ENCODE data around the gene SLC12A4. TPM values are rescaled to one million over a fixed set of nuclear protein-coding genes. Genes with fewer than 3 reads are reported as not detected.

Gene SLC12A4
- total and polyA plus RNA-seq, 2 of the 13 experiments (the other 11 are each of a cell fraction or from before 2014, with no cell fraction given), result 65.1 to 84.3 TPM

DNA sequence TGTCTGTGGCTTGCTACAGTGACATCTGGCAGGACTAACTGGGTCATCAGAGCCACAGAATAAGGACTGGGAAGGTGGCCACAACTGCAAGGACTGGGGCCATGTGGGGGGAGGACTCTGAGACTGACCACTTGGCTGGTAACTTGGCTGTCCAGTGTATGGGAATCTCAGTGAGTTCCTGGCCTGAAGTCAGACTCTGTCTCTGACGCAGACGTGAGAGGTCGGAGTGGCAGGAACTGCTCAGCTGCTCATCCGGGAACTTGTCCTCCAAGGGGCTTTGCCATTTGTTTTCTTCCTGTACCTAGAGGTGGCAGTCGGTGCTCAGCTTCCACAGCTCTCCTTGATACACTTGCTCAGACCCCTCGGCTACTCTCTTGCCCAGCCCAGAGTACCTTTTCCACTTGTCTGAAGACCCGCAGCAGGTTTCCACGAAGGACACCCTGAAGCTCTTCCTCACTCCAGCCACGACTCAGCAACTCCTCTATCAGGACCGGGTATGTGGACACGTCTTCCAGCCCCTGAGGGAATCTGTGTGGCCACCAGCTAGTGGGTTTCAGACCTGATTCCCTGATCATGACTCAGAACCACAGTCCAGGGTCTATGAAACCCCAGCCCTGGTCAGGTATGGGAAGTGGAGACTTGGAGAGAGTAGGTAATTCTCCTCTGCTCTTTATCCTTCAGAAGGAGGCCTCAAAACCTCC is 19.2 kb upstream of the SLC12A4 start:
- Histone ChIP-seq H4K20me1 (ENCODE audit: insufficient read depth, low read length) (no peaks in the 10 kb centered on the region), H3K4me3 (replicated peaks in 1 of 3; ENCODE audit: insufficient read depth in 1 of 3, low read depth in 2 of 3, low read length in 3 of 3) (peak overlapping the region; percentile 24 to 61 (median 30)), H3K4me1 (ENCODE audit: insufficient read depth, low read length) (peaks cover 60% of the 10 kb centered on the region), H3K9me3 (ENCODE audit: low read length) (no peaks in the 10 kb centered on the region), H3K27me3 (ENCODE audit: control insufficient read depth in 1 of 2, insufficient read depth in 2 of 2, low read length in 2 of 2) (peaks cover 2 to 18% of the 10 kb centered on the region in 2 experiments), H3K27ac (ENCODE audit: extremely low read length, insufficient read depth, low read length) (no peak overlapping the region), H3K4me2 (ENCODE audit: low read depth, low read length) (peak overlapping the region; percentile 85), H3K79me2 (ENCODE audit: insufficient read depth, low read length) (no peaks in the 10 kb centered on the region), H3K9ac (ENCODE audit: insufficient read depth, low read depth, low read length) (peak overlapping the region; percentile 59), H2AFZ (ENCODE audit: low read length) (peak overlapping the region; percentile 86), H3K36me3 (replicated peaks in 1 of 2; ENCODE audit: control insufficient read depth in 1 of 2, insufficient read depth in 2 of 2, low read length in 2 of 2) (no peaks in the 10 kb centered on the region)
- ChIA-PET POLR2A (interaction anchor here (0.6 to 4.8 kb wide), 13 partner anchors 11 to 1212 kb away, joined by 3 to 29 read pairs (median 5); partner anchors contain the start of genes DDX28, DPEP2, DUS2 and ESRP2), CTCF (ENCODE audit: low intra/inter-chr PET ratio, low total read pairs) (no interaction called here)
- in situ Hi-C loops (cut with HindIII; ENCODE audit: extremely low pct_ligation_motif_present, low pct_unique_long_range_greater_than_20kb), result no loop called here
- peak; percentile 66 for ATAC-seq
- WGBS (ENCODE audit: low lambda C conversion rate), result 6% methylated on average over 11 of the region's 11 CpGs
- BruUV-seq (replicated peaks), result TSS peak; percentile 59
- peak; percentile 57 for DNase-seq (ENCODE audit: low spot score)
- FAIRE-seq, result peak; percentile 21
- intact Hi-C loops (cut with micrococcal nuclease; ENCODE audit: unreplicated experiment), result no loop called here
- TF ChIP-seq ZFP82 (CRISPR knock-in tag; IDR thresholded peaks at IDR 0.05; ENCODE audit: borderline replicate concordance) (no peak), ELF1 (CRISPR knock-in tag; IDR thresholded peaks at IDR 0.05) (peak; percentile 29; the same call in 1 of the 2 replicates), ZNF772 (CRISPR knock-in tag; IDR thresholded peaks at IDR 0.05) (peak; percentile 59; the same call in 1 of the 2 replicates), SALL1 (CRISPR knock-in tag; IDR thresholded peaks at IDR 0.05) (peak; percentile 26; the same call in 1 of the 2 replicates), CEBPG (CRISPR knock-in tag; IDR thresholded peaks at IDR 0.05) (no peak), HNRNPUL1 (IDR thresholded peaks at IDR 0.05; ENCODE audit: low read depth, low read length) (no peak), GPBP1L1 (CRISPR knock-in tag; IDR thresholded peaks at IDR 0.05) (no peak), NCOA1 (CRISPR knock-in tag; IDR thresholded peaks at IDR 0.05) (no peak), ZNF678 (CRISPR knock-in tag; IDR thresholded peaks at IDR 0.05) (no peak), GZF1 (CRISPR knock-in tag; IDR thresholded peaks at IDR 0.05) (no peak), ZKSCAN1 (IDR thresholded peaks at IDR 0.05; ENCODE audit: low read length) (no peak), REPIN1 (CRISPR knock-in tag; IDR thresholded peaks at IDR 0.05; ENCODE audit: borderline replicate concordance, low read depth) (no peak), NR2F6 (IDR thresholded peaks at IDR 0.05) (no peak), NR2F6 (CRISPR knock-in tag; IDR thresholded peaks at IDR 0.05) (0 out of 2 replicates have a peak, but pooled peaks have one; percentile 11), TFAP4 (IDR thresholded peaks at IDR 0.05; ENCODE audit: borderline replicate concordance, low read depth) (peak; percentile 70; the same call in 1 of the 2 replicates), SSRP1 (CRISPR knock-in tag; IDR thresholded peaks at IDR 0.05) (no peak), ZNF253 (CRISPR knock-in tag; IDR thresholded peaks at IDR 0.05; ENCODE audit: borderline replicate concordance) (no peak), ZNF136 (CRISPR knock-in tag; IDR thresholded peaks at IDR 0.05; ENCODE audit: low read depth) (no peak), ZNF17 (CRISPR knock-in tag; IDR thresholded peaks at IDR 0.05) (no peak)
- TF ChIP-seq, protein P1, sequence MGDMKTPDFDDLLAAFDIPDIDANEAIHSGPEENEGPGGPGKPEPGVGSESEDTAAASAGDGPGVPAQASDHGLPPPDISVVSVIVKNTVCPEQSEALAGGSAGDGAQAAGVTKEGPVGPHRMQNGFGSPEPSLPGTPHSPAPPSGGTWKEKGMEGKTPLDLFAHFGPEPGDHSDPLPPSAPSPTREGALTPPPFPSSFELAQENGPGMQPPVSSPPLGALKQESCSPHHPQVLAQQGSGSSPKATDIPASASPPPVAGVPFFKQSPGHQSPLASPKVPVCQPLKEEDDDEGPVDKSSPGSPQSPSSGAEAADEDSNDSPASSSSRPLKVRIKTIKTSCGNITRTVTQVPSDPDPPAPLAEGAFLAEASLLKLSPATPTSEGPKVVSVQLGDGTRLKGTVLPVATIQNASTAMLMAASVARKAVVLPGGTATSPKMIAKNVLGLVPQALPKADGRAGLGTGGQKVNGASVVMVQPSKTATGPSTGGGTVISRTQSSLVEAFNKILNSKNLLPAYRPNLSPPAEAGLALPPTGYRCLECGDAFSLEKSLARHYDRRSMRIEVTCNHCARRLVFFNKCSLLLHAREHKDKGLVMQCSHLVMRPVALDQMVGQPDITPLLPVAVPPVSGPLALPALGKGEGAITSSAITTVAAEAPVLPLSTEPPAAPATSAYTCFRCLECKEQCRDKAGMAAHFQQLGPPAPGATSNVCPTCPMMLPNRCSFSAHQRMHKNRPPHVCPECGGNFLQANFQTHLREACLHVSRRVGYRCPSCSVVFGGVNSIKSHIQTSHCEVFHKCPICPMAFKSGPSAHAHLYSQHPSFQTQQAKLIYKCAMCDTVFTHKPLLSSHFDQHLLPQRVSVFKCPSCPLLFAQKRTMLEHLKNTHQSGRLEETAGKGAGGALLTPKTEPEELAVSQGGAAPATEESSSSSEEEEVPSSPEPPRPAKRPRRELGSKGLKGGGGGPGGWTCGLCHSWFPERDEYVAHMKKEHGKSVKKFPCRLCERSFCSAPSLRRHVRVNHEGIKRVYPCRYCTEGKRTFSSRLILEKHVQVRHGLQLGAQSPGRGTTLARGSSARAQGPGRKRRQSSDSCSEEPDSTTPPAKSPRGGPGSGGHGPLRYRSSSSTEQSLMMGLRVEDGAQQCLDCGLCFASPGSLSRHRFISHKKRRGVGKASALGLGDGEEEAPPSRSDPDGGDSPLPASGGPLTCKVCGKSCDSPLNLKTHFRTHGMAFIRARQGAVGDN (CRISPR knock-in tag; IDR thresholded peaks at IDR 0.05), result peak; percentile 66
